Breast epithelium (tissue), 3 donors: ENCODE data around the gene INO80E.

Experiments
- POLR2A ChIP-seq: fragments of 450-650 bp; IDR thresholded peaks from one replicate; pipeline ENCODE4 v1.6.1; 2016; ENCODE audit warnings: antibody characterized with exemption, mild to moderate bottlenecking, moderate library complexity
- POLR2AphosphoS5 ChIP-seq, 3 donors: sonication (generic); formaldehyde crosslinking; IDR thresholded peaks; one replicate each; pipeline ENCODE4 v1.6.1; 2017; ENCODE audit warnings: antibody characterized with exemption in 3 of 3
- TF ChIP-seq, protein P1 (sequence below), 3 donors: fragments of 450-650 bp; IDR thresholded peaks; one replicate each; pipeline ENCODE4 v1.5.1; 2016 to 2017; ENCODE audit warnings: antibody characterized with exemption in 3 of 3, mild to moderate bottlenecking in 3 of 3, moderate library complexity in 3 of 3

GRCh38 chr16:29993191-29993902, 2.7 kb upstream of the INO80E start:
- no peak for TF ChIP-seq POLR2A
- no peak for TF ChIP-seq POLR2AphosphoS5 (IDR thresholded peaks at IDR 0.05)
- TF ChIP-seq, protein P1, sequence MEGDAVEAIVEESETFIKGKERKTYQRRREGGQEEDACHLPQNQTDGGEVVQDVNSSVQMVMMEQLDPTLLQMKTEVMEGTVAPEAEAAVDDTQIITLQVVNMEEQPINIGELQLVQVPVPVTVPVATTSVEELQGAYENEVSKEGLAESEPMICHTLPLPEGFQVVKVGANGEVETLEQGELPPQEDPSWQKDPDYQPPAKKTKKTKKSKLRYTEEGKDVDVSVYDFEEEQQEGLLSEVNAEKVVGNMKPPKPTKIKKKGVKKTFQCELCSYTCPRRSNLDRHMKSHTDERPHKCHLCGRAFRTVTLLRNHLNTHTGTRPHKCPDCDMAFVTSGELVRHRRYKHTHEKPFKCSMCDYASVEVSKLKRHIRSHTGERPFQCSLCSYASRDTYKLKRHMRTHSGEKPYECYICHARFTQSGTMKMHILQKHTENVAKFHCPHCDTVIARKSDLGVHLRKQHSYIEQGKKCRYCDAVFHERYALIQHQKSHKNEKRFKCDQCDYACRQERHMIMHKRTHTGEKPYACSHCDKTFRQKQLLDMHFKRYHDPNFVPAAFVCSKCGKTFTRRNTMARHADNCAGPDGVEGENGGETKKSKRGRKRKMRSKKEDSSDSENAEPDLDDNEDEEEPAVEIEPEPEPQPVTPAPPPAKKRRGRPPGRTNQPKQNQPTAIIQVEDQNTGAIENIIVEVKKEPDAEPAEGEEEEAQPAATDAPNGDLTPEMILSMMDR (IDR thresholded peaks at IDR 0.05) = no peak
